ENCODE measurements around the gene RPA1. TPM values are rescaled to one million over a fixed set of nuclear protein-coding genes. Genes with fewer than 3 reads are reported as not detected.
A peak's percentile ranks its signal among the peaks of the same experiment; 100 is the strongest.

Gene RPA1
- total RNA-seq, 1 experiment from 2014 or later, result 201 TPM

DNA sequence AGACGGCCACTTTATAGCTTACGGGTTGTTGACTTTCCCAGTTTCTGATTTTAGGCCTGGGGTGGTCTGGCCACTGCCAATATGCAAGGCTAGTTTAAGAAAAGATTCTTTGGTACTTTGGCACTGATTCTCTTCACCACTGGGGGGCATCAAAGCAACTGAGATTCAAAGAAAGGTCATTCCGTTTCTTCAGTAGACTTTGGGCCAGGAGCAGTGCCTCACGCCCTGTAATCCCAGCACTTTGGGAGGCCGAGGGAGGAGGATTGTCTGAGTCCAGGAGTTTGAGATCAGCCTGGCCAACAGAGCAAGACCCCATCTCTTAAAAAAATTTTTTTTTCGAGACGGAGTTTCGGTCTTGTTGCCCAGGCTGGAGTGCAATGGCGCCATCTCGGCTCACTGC, 53.0 kb downstream of the RPA1 start:
- no TSS peak for BruUV-seq (replicated peaks)
- TF ChIP-seq EZH2 (IDR thresholded peaks at IDR 0.05; ENCODE audit: low read depth), result no peak
- TF ChIP-seq, protein P1, sequence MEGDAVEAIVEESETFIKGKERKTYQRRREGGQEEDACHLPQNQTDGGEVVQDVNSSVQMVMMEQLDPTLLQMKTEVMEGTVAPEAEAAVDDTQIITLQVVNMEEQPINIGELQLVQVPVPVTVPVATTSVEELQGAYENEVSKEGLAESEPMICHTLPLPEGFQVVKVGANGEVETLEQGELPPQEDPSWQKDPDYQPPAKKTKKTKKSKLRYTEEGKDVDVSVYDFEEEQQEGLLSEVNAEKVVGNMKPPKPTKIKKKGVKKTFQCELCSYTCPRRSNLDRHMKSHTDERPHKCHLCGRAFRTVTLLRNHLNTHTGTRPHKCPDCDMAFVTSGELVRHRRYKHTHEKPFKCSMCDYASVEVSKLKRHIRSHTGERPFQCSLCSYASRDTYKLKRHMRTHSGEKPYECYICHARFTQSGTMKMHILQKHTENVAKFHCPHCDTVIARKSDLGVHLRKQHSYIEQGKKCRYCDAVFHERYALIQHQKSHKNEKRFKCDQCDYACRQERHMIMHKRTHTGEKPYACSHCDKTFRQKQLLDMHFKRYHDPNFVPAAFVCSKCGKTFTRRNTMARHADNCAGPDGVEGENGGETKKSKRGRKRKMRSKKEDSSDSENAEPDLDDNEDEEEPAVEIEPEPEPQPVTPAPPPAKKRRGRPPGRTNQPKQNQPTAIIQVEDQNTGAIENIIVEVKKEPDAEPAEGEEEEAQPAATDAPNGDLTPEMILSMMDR (conservative IDR thresholded peaks at IDR 0.05), result peak; percentile 69

DNA sequence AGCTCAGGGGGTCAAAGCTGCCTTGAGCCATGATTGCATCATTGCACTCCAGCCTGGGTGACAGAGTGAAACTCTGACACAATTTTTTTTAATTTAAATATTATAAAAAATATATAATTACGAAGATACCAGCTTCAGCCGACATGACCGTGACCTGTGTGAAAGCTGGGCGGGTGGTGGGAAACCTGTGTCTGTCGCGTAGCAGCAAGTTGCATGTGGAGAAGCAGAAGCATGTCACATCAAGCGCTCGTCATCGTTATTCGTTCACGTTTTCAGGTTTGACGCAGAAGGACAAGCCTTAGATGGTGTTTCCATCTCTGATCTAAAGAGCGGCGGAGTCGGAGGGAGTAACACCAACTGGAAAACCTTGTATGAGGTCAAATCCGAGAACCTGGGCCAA, 53.7 kb downstream of the RPA1 start:
- no peak overlapping the region for H3K27ac ChIP-seq

More for the DNA sequence above, 53.0 kb downstream of the RPA1 start:
- no peaks in the 10 kb centered on the region for H3K4me1 ChIP-seq (replicated peaks; ENCODE audit: insufficient read depth)
- peaks cover 24% of the 10 kb centered on the region for H3K36me3 ChIP-seq (ENCODE audit: low read depth)
- ChIA-PET CTCF (interaction anchor here (0.7 to 0.9 kb wide), 2 partner anchors 29 to 201 kb away, joined by 3 read pairs; no protein-coding TSS in a partner anchor), POLR2A (ENCODE audit: unreplicated experiment) (no interaction called here)
- H3K27me3 ChIP-seq (ENCODE audit: insufficient read depth, low read depth), result no peaks in the 10 kb centered on the region
- no peaks in the 10 kb centered on the region for H3K9me2 ChIP-seq (ENCODE audit: insufficient read depth)
- H3K27ac ChIP-seq, result no peak overlapping the region
- intact Hi-C loops (cut with micrococcal nuclease; ENCODE audit: unreplicated experiment), result loop anchor here (2.0 kb wide), 1 partner anchor 534 kb away; no protein-coding TSS in a partner anchor
- H3K9me3 ChIP-seq (ENCODE audit: insufficient read depth, low read depth), result no peaks in the 10 kb centered on the region
- no peak overlapping the region for H3K4me3 ChIP-seq
- no peaks in the 10 kb centered on the region for H3K79me2 ChIP-seq (ENCODE audit: low read depth)
- peak in 1 of 2 experiments; percentile 25 for DNase-seq
- no peak overlapping the region for H3K4me2 ChIP-seq
- no peak overlapping the region for H2AFZ ChIP-seq
- no peaks in the 10 kb centered on the region; the same call in 1 of the 2 replicates for H3F3A ChIP-seq (ENCODE audit: insufficient read depth, low read depth)
- no peaks in the 10 kb centered on the region for H4K20me1 ChIP-seq (ENCODE audit: insufficient read depth)

DNA sequence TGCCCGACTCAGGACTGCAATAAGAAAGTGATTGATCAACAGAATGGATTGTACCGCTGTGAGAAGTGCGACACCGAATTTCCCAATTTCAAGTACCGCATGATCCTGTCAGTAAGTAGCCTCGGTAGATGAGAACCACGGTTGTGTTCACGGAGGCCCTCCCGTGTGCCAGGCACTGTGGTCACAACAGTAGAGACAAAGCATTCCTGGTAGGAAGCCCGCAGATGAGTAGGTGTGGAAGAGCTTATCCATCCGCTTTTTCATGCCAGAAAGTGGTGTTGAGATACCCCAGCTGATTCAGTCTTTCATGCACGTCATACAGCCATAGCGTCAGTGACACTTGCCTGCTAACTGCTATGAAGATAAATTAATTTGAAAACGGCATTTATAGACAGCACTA, 58.9 kb downstream of the RPA1 start:
- TF ChIP-seq, protein P1 (conservative IDR thresholded peaks at IDR 0.05), result no peak
- TF ChIP-seq EZH2 (IDR thresholded peaks at IDR 0.05; ENCODE audit: low read depth), result no peak
- BruUV-seq (replicated peaks), result no TSS peak
- DNase-seq, result no peak
- H3K9me3 ChIP-seq (ENCODE audit: insufficient read depth, low read depth), result no peaks in the 10 kb centered on the region
- no peaks in the 10 kb centered on the region for H3K4me1 ChIP-seq (replicated peaks; ENCODE audit: insufficient read depth)
- H3F3A ChIP-seq (ENCODE audit: insufficient read depth, low read depth), result peaks cover 2% of the 10 kb centered on the region; the same call in 1 of the 2 replicates
- intact Hi-C loops (cut with micrococcal nuclease; ENCODE audit: unreplicated experiment), result no loop called here
- H3K27ac ChIP-seq, result no peak overlapping the region
- H3K27me3 ChIP-seq (ENCODE audit: insufficient read depth, low read depth), result no peaks in the 10 kb centered on the region
- ChIA-PET CTCF (no interaction called here), POLR2A (ENCODE audit: unreplicated experiment) (no interaction called here)
- no peaks in the 10 kb centered on the region for H3K9me2 ChIP-seq (ENCODE audit: insufficient read depth)
- H3K79me2 ChIP-seq (ENCODE audit: low read depth), result no peaks in the 10 kb centered on the region
- no peaks in the 10 kb centered on the region for H4K20me1 ChIP-seq (ENCODE audit: insufficient read depth)
- H2AFZ ChIP-seq, result no peak overlapping the region
- peaks cover 21% of the 10 kb centered on the region for H3K36me3 ChIP-seq (ENCODE audit: low read depth)
- H3K4me3 ChIP-seq, result no peak overlapping the region
- no peak overlapping the region for H3K4me2 ChIP-seq

More for the DNA sequence above, 53.7 kb downstream of the RPA1 start:
- Histone ChIP-seq H3K9me3 (ENCODE audit: insufficient read depth, low read depth) (no peaks in the 10 kb centered on the region), H3K4me2 (no peak overlapping the region), H3K4me1 (replicated peaks; ENCODE audit: insufficient read depth) (no peaks in the 10 kb centered on the region), H3K79me2 (ENCODE audit: low read depth) (no peaks in the 10 kb centered on the region), H2AFZ (no peak overlapping the region), H3F3A (ENCODE audit: insufficient read depth, low read depth) (no peaks in the 10 kb centered on the region; the same call in 1 of the 2 replicates), H3K36me3 (ENCODE audit: low read depth) (peaks cover 19% of the 10 kb centered on the region), H4K20me1 (ENCODE audit: insufficient read depth) (no peaks in the 10 kb centered on the region), H3K27me3 (ENCODE audit: insufficient read depth, low read depth) (no peaks in the 10 kb centered on the region), H3K9me2 (ENCODE audit: insufficient read depth) (no peaks in the 10 kb centered on the region), H3K4me3 (no peak overlapping the region)
- BruUV-seq (replicated peaks), result no TSS peak
- no peak for DNase-seq
- intact Hi-C loops (cut with micrococcal nuclease; ENCODE audit: unreplicated experiment), result loop anchor here (2.0 kb wide), 1 partner anchor 533 kb away; no protein-coding TSS in a partner anchor
- ChIA-PET CTCF (interaction anchor here (0.9 kb wide), 1 partner anchor 200 kb away, joined by 3 read pairs; no protein-coding TSS in a partner anchor), POLR2A (ENCODE audit: unreplicated experiment) (no interaction called here)
- TF ChIP-seq, protein P1 (conservative IDR thresholded peaks at IDR 0.05), result no peak
- no peak for TF ChIP-seq EZH2 (IDR thresholded peaks at IDR 0.05; ENCODE audit: low read depth)

All from PC-9 (cell line).